Measurements from ENCODE around the gene NTSR1.

Gene NTSR1

GRCh38 chr20:62721511-62722370, 13.1 kb downstream of the NTSR1 start:
- in situ Hi-C loops (cut with MboI; ENCODE audit: low sequenced_read_pairs, unreplicated experiment), result no loop called here
- no peak for DNase-seq (ENCODE audit: low spot score)
- TF ChIP-seq, protein P1, sequence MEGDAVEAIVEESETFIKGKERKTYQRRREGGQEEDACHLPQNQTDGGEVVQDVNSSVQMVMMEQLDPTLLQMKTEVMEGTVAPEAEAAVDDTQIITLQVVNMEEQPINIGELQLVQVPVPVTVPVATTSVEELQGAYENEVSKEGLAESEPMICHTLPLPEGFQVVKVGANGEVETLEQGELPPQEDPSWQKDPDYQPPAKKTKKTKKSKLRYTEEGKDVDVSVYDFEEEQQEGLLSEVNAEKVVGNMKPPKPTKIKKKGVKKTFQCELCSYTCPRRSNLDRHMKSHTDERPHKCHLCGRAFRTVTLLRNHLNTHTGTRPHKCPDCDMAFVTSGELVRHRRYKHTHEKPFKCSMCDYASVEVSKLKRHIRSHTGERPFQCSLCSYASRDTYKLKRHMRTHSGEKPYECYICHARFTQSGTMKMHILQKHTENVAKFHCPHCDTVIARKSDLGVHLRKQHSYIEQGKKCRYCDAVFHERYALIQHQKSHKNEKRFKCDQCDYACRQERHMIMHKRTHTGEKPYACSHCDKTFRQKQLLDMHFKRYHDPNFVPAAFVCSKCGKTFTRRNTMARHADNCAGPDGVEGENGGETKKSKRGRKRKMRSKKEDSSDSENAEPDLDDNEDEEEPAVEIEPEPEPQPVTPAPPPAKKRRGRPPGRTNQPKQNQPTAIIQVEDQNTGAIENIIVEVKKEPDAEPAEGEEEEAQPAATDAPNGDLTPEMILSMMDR (IDR thresholded peaks at IDR 0.05; ENCODE audit: borderline replicate concordance, control extremely low read depth, extremely low read depth, insufficient read depth, missing control alignments), result no peak

GRCh38 chr20:62722627-62723026, 14.0 kb downstream of the NTSR1 start:
- no peak for DNase-seq (ENCODE audit: low spot score)
- in situ Hi-C loops (cut with MboI; ENCODE audit: low sequenced_read_pairs, unreplicated experiment), result no loop called here
- TF ChIP-seq, protein P1 (IDR thresholded peaks at IDR 0.05; ENCODE audit: borderline replicate concordance, control extremely low read depth, extremely low read depth, insufficient read depth, missing control alignments), result no peak

DNA sequence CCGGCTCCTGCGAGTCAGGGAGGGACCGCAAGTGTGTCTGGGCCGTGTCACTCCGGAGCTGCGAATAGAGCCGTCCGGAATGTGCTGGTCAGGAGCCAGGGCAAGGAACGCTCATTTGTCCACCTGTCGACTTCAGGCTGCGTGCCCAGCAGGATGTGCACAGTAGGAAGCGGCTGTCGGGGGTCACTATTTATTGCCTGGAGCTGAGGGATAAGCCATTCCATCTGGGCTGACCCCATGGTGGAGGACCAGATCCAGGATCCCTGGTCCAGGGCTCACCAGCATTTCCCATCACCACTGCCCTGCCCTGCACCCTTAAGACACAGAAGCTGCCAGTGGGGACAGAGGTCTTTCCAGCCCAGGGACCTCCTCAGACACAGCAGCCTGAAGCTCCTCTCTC, 14.7 kb downstream of the NTSR1 start:
- TF ChIP-seq, protein P1 (IDR thresholded peaks at IDR 0.05; ENCODE audit: borderline replicate concordance, control extremely low read depth, extremely low read depth, insufficient read depth, missing control alignments), result no peak
- in situ Hi-C loops (cut with MboI; ENCODE audit: low sequenced_read_pairs, unreplicated experiment), result no loop called here
- no peak for DNase-seq (ENCODE audit: low spot score)

DNA sequence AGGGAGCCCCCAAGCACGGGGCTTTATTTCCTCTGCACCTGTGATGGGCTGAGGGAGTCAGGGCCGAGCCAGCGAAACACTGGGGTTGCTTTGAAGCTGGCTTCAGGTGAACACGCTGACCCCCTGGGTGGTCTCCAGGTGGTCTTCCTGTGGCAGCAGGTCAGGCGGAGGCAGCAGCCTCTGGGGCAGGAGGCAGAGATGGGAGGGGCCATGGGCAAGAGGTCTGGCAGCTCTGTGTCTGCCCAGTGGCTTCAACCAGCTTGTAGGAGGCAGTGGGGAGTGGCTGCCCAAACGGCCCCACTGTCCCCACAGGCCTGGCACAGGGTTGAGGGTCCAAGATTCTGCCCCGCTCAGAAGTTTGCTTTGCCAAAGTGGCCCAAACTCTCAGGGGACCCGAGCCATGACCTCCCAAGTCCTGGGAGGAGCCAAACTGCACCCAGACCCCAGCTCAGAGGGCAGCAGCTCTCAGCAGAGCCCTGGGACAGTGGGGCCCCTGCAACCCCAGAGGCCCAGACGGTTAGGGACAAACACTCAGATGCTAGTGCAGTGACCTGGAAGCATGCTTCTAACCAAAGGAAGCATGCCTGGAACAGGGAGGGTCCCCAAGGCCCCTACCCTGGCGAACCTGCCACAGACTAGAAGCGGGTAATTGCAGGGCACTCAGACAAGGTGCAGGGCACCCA, 15.3 kb downstream of the NTSR1 start:
- in situ Hi-C loops (cut with MboI; ENCODE audit: low sequenced_read_pairs, unreplicated experiment), result no loop called here
- DNase-seq (ENCODE audit: low spot score), result no peak
- TF ChIP-seq, protein P1 (IDR thresholded peaks at IDR 0.05; ENCODE audit: borderline replicate concordance, control extremely low read depth, extremely low read depth, insufficient read depth, missing control alignments), result no peak

GRCh38 chr20:62724692-62725595, 16.3 kb downstream of the NTSR1 start:
- DNase-seq (ENCODE audit: low spot score), result no peak
- TF ChIP-seq, protein P1 (IDR thresholded peaks at IDR 0.05; ENCODE audit: borderline replicate concordance, control extremely low read depth, extremely low read depth, insufficient read depth, missing control alignments), result no peak
- in situ Hi-C loops (cut with MboI; ENCODE audit: low sequenced_read_pairs, unreplicated experiment), result no loop called here

Data from GM13976 (cell line).